K562 (cell line): ENCODE data around the gene PLCL2. TPM values are rescaled to one million over a fixed set of nuclear protein-coding genes. Genes with fewer than 3 reads are reported as not detected.

Experiments used
- ATAC-seq: fragments of 200-7000 bp; cut with Tn5 transposase; 3 replicates; pipeline ENCODE4 v1.9.1; 2020; ENCODE audit warnings: moderate library complexity
- BruUV-seq: library from RNA; stranded (reverse); fragments of 400-500 nt; replicated peaks from 2 replicates; lab custom pipeline; 2021; lab: Mats Ljungman, UMichigan
- CTCF ChIA-PET: fragments of 300-600 bp; formaldehyde crosslinking; extraction: SDS; loops from one replicate; lab custom pipeline; 2021; ENCODE audit warnings: low intra/inter-chr PET ratio; lab: Yijun Ruan, JAX
- POLR2A ChIA-PET: fragments of 300-600, 350-650 bp; sonication (Branson Sonifier 250); formaldehyde crosslinking; extraction: SDS; loops from one replicate; lab custom pipeline; 2021; ENCODE audit warnings: antibody characterized with exemption, inconsistent platforms; lab: Yijun Ruan, JAX
- DNase-seq, 4 experiments: peaks; one replicate each; pipeline versions ENCODE4 v3.0.0 to v3.0.0-alpha.2; 2011 to 2018; ENCODE audit warnings: low spot score in 3 of 4, mixed read lengths in 3 of 4; ENCODE audit errors: extremely low read depth in 1 of 4
- FAIRE-seq: peaks from 2 replicates; lab custom pipeline; 2011; peaks lifted over from hg19 to GRCh38; lab: Jason Lieb, UNC
- H2AFZ ChIP-seq: 2 replicates; pipeline ENCODE4 v1.6.0; 2011; ENCODE audit warnings: low read depth, low read length, control low read depth, inconsistent platforms
- H3K27ac ChIP-seq: fragments of 200-600 bp; 3 replicates; pipeline ENCODE4 v1.8.0; 2011; ENCODE audit warnings: low read depth, mild to moderate bottlenecking, control low read depth, inconsistent platforms, low read length, moderate library complexity, mixed read lengths; ENCODE audit errors: extremely low read depth
- H3K27me3 ChIP-seq, 2 experiments: fragments of 300-600 bp in 1 of 2; 2 replicates in 1 of 2; 3 replicates in 1 of 2; pipeline versions ENCODE4 v1.6.0 to v1.8.0; 2011; ENCODE audit warnings: inconsistent platforms in 2 of 2, low read length in 2 of 2, mild to moderate bottlenecking in 1 of 2, mixed read lengths in 1 of 2, moderate library complexity in 1 of 2; ENCODE audit not compliant: control insufficient read depth in 2 of 2, insufficient read depth in 2 of 2
- H3K36me3 ChIP-seq: fragments of 300-600 bp; 3 replicates; pipeline ENCODE4 v1.8.0; 2011; ENCODE audit warnings: mild to moderate bottlenecking, low read length, inconsistent platforms; ENCODE audit not compliant: control insufficient read depth, insufficient read depth
- H3K4me1 ChIP-seq, 2 experiments: fragments of 200-600 bp in 1 of 2; replicated peaks in 1 of 2; 2 replicates in 1 of 2; 3 replicates in 1 of 2; pipeline versions ENCODE4 v1.5.1 to v1.8.0; 2011; ENCODE audit warnings: inconsistent platforms in 2 of 2, low read length in 2 of 2, mild to moderate bottlenecking in 1 of 2, mixed read lengths in 1 of 2, moderate library complexity in 1 of 2; ENCODE audit not compliant: control insufficient read depth in 2 of 2, insufficient read depth in 2 of 2
- H3K4me2 ChIP-seq: 2 replicates; pipeline ENCODE4 v1.6.1; 2011; ENCODE audit warnings: low read length, control low read depth, inconsistent platforms, mixed read lengths; ENCODE audit not compliant: insufficient read depth
- H3K4me3 ChIP-seq: fragments of 200-600 bp; sonication (generic), shearing (Covaris generic); 2 replicates; pipeline ENCODE4 v1.5.1; 2016; ENCODE audit warnings: control low read depth, inconsistent platforms
- H3K79me2 ChIP-seq: fragments of 200-600 bp; 3 replicates; pipeline ENCODE4 v1.8.0; 2011; ENCODE audit warnings: low read length, inconsistent platforms; ENCODE audit not compliant: control insufficient read depth, insufficient read depth
- H3K9ac ChIP-seq, 2 experiments: 2 replicates each; pipeline versions ENCODE4 v1.6.0 to v1.6.1; 2011; ENCODE audit warnings: low read depth in 2 of 2, low read length in 2 of 2, control low read depth in 1 of 2, inconsistent platforms in 1 of 2, mild to moderate bottlenecking in 1 of 2, mixed read lengths in 1 of 2; ENCODE audit not compliant: insufficient read depth in 1 of 2
- H3K9me1 ChIP-seq: one replicate; pipeline ENCODE4 v1.6.0; 2011; ENCODE audit warnings: inconsistent platforms, mild to moderate bottlenecking, low read length, moderate library complexity; ENCODE audit not compliant: control insufficient read depth, insufficient read depth
- H3K9me3 ChIP-seq: replicated peaks from 2 replicates; pipeline ENCODE4 v1.5.1; 2011; ENCODE audit warnings: low read depth, low read length, inconsistent platforms; ENCODE audit not compliant: control insufficient read depth, insufficient read depth
- H4K20me1 ChIP-seq: replicated peaks from 2 replicates; pipeline ENCODE4 v1.6.1; 2011; ENCODE audit warnings: low read length, inconsistent platforms, mixed read lengths; ENCODE audit not compliant: control insufficient read depth, insufficient read depth
- GABPA ChIP-seq: fragments of 200-800 bp; sonication (Bioruptor generic); conservative IDR thresholded peaks from 2 replicates; pipeline ENCODE4 v1.6.1; 2016; ENCODE audit warnings: low read depth, missing genetic modification characterization, missing compliant biosample characterization
- HLTF ChIP-seq: fragments of 450-650 bp; IDR thresholded peaks from 2 replicates; pipeline ENCODE4 v1.6.1; 2016
- MAFK ChIP-seq: IDR thresholded peaks from 2 replicates; pipeline ENCODE4 v1.6.1; 2011; ENCODE audit warnings: low read length, improper control_type of control experiment
- MCM2 ChIP-seq: fragments of 450-650 bp; IDR thresholded peaks from 2 replicates; pipeline ENCODE4 v1.6.1; 2017; ENCODE audit warnings: low read depth, mild to moderate bottlenecking
- PURB ChIP-seq: sonication (generic); formaldehyde crosslinking; IDR thresholded peaks from 2 replicates; pipeline ENCODE4 v1.9.0; 2021; ENCODE audit warnings: low read depth, mild to moderate bottlenecking, missing genetic modification reagents
- SMARCB1 ChIP-seq: IDR thresholded peaks from 2 replicates; pipeline ENCODE4 v1.6.1; 2011; ENCODE audit warnings: improper control_type of control experiment, low read depth; ENCODE audit not compliant: insufficient read length
- SMARCE1 ChIP-seq: fragments of 450-650 bp; IDR thresholded peaks from 2 replicates; pipeline ENCODE4 v1.7.1; 2016; ENCODE audit warnings: mild to moderate bottlenecking
- SP2 ChIP-seq: IDR thresholded peaks from 2 replicates; pipeline ENCODE4 v1.6.1; 2011; ENCODE audit warnings: mild to moderate bottlenecking, low read depth, low read length, moderate library complexity; ENCODE audit not compliant: poor library complexity, severe bottlenecking; ENCODE audit errors: extremely low read depth
- TEAD1 ChIP-seq, 2 experiments: fragments of 450-650 bp in 1 of 2; sonication (generic) in 1 of 2; formaldehyde crosslinking; IDR thresholded peaks; 2 replicates each; pipeline versions ENCODE4 v1.4.0 to v1.8.0; 2020 to 2022; ENCODE audit warnings: mild to moderate bottlenecking in 2 of 2, missing genetic modification reagents in 1 of 2
- ZNF780A ChIP-seq: fragments of 250-450 bp; sonication (Bioruptor Pico); IDR thresholded peaks from 2 replicates; pipeline ENCODE4 v1.5.0; 2021; ENCODE audit warnings: mild to moderate bottlenecking
- WGBS: fragments of 100-300 bp; shearing (Covaris generic); methylation state at CpG from one replicate; pipeline ENCODE4 v1.1.6; 2016; ENCODE audit warnings: low coverage, mixed read lengths; ENCODE audit not compliant: insufficient coverage; ENCODE audit errors: missing lambda C conversion rate; 5-methylcytosine and 5-hydroxymethylcytosine counted together
- in situ Hi-C: fragments of 300-500 bp; cut with MboI; formaldehyde crosslinking; loops from 4 replicates; pipeline ENCODE4 v1.15.0; 2018; ENCODE audit warnings: inconsistent platforms, mixed read lengths
- intact Hi-C: fragments of 100-400 bp; cut with micrococcal nuclease; formaldehyde crosslinking; loops from 2 replicates; pipeline ENCODE4 v1.14.2; 2022
- polyA plus RNA-seq, 8 experiments: library from polyadenylated mRNA; depleted of rRNA in 4 of 8; stranded (reverse) in 5 of 8; unstranded in 3 of 8; fragments of >200 nt; fragmentation: Nextera tagmentation in 2 of 8; fragmentation: Illumina TruSeq in 1 of 8; extraction: Ambion mirVana in 2 of 8; extraction: Trizol in 1 of 8; gene quantifications; 2 replicates each; pipeline versions ENCODE4 v1.2.1 to v1.2.3, GENCODE V29; 2011 to 2014; ENCODE audit warnings: inconsistent platforms in 1 of 8, missing spikeins in 1 of 8
- total RNA-seq, 7 experiments: library from RNA; depleted of rRNA in 6 of 7; stranded (reverse); fragments of >200 nt in 6 of 7; fragmentation: Illumina TruSeq in 2 of 7; extraction: Trizol in 2 of 7; gene quantifications; 2 replicates each; pipeline versions ENCODE4 v1.2.1 to v1.2.3, GENCODE V29; 2011 to 2021; ENCODE audit warnings: low replicate concordance in 1 of 7

PLCL2 gene
- total and polyA plus RNA-seq, 9 of the 15 experiments (the other 6 are each of a cell fraction or from before 2014, with no cell fraction given), result 0.03 to 0.18 (median 0.11) TPM; not detected in 2

DNA sequence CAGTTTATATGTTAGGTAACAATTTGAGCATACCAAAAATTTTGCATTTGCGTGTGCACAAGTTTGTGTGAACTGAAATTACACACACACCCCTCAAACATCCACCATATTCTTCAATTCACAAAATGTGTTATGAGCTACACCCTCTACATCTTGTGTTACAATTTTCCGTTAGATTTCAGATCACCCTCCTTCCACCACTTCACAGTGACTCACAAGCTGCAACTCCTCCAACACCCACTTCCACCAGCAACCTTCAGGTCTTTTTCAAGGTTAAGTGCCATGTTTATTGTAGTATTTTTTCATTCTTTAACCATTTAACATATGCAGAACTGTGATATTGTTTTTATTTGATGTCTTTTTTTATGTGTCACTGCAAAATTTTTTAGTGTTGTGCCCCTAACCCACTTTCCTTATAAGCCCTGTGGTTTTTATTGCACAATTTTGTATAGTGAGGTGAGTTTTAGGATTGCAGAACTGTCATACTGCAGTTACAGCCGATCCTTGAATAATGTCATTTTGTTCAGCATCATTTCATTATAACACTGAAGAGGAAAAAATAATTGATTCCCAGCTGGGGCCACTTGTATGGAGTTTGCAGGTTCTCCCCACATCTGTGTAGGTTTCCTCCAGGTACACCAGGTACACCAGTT, 148.9 kb downstream of the PLCL2 start (continued):
- no peak for TF ChIP-seq HLTF

DNA sequence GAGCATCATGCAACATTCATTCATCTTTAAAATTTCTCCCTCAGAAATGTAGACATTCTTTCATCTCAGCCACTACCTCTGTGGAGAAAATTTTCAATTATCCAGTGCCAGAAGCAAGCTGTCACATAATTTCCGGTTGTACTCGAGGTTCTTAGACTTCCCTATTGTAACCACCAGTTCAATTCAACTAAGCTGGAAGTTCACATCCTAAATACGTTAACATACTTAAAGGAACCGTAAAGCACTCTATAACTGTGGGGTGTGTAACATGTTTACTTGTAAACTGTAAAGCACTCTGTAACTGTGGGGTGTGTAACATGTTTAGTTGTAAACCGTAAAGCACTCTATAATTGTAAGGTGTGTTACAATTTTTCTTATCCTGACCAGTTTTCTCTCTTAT, 150.3 kb downstream of the PLCL2 start:
- no peaks in the 10 kb centered on the region for H3K9me3 ChIP-seq
- CTCF ChIA-PET, result no interaction called here
- no peak overlapping the region for H2AFZ ChIP-seq
- TF ChIP-seq GABPA (tag) (no peak), ZNF780A (no peak), SP2 (no peak), MAFK (no peak), PURB (CRISPR knock-in tag) (no peak), TEAD1 (CRISPR knock-in tag; IDR thresholded peaks at IDR 0.05) (no peak), SMARCB1 (no peak), SMARCE1 (no peak), MCM2 (no peak)
- TF ChIP-seq, all 486 proteins: peak for 0
- Histone ChIP-seq H3K4me2 (no peak overlapping the region), H3K79me2 (no peaks in the 10 kb centered on the region), H3K27ac (no peak overlapping the region), H4K20me1 (no peaks in the 10 kb centered on the region), H3K36me3 (no peaks in the 10 kb centered on the region), H3K4me1 (no peaks in the 10 kb centered on the region), H3K9me1 (no peaks in the 10 kb centered on the region), H3K9ac (no peak overlapping the region), H3K4me3 (no peak overlapping the region), H3K27me3 (peaks cover 0 to 9% of the 10 kb centered on the region in 2 experiments; a peak in 4 of 5 replicates)
- DNase-seq (no peak), FAIRE-seq (no peak), ATAC-seq (no peak)
- POLR2A ChIA-PET, result no interaction called here
- in situ Hi-C loops, result no loop called here
- intact Hi-C loops, result no loop called here
- WGBS, result 0% methylated on average over 5 of the region's 5 CpGs
- BruUV-seq, result no TSS peak
